AG04449 (cell line): Measurements from ENCODE around the gene UCHL5.

ENCODE experiments used
- CTCF ChIA-PET: fragments of 350-600 bp; formaldehyde crosslinking; extraction: SDS; loops from one replicate; lab custom pipeline; 2021; ENCODE audit warnings: antibody characterized with exemption; lab: Yijun Ruan, JAX
- POLR2A ChIA-PET: fragments of 400-600, 350-600 bp; formaldehyde crosslinking; extraction: SDS; loops from one replicate; lab custom pipeline; 2020; ENCODE audit warnings: antibody characterized with exemption, inconsistent platforms; lab: Yijun Ruan, JAX
- DNase-seq: peaks from one replicate; pipeline ENCODE4 v3.0.0-alpha.2; 2010; ENCODE audit warnings: low read depth, low spot score
- H3K4me3 ChIP-seq: 2 replicates; pipeline ENCODE4 v1.5.1; 2011; ENCODE audit warnings: low read depth, mild to moderate bottlenecking, control low read depth, low read length
- CTCF ChIP-seq: IDR thresholded peaks from one replicate; pipeline ENCODE4 v1.5.1; 2011; ENCODE audit warnings: mild to moderate bottlenecking, moderate library complexity, low read length, control low read depth, inconsistent platforms; ENCODE audit not compliant: insufficient read depth; ENCODE audit errors: missing control alignments

Gene UCHL5

GRCh38 chr1:193059282-193060114 is at the start of gene UCHL5, which contains the start of gene RO60:
TSS of gene UCHL5 (minus strand) at chr1:193059360. CDS start at chr1:193059260, 100 bp downstream.
TSS of gene RO60 (plus strand) at chr1:193059612. CDS start at chr1:193069055, 9,443 bp downstream.
- DNase-seq, result peak; percentile 92
- no peak for TF ChIP-seq CTCF
- H3K4me3 ChIP-seq, result peak within 1 kb of the TSS; percentile 93
- ChIA-PET CTCF (interaction anchor here (1.2 to 1.6 kb wide), 4 partner anchors 11 to 253 kb away, joined by 3 to 5 read pairs (median 4); no protein-coding TSS in a partner anchor), POLR2A (interaction anchor here (1.0 to 1.2 kb wide), 2 partner anchors 45 to 63 kb away, joined by 3 to 10 read pairs; partner anchors contain the start of gene GLRX2)

GRCh38 chr1:193108471-193108870 is 49.3 kb upstream of the UCHL5 start:
- CTCF ChIA-PET, result interaction anchor here (1.0 to 11.6 kb wide), 2 partner anchors 13 to 631 kb away, joined by 3 to 78 read pairs; partner anchors contain the start of gene CDC73
- TF ChIP-seq CTCF, result no peak
- no peak for DNase-seq
- H3K4me3 ChIP-seq, result no peak overlapping the region
- POLR2A ChIA-PET, result no interaction called here

GRCh38 chr1:193105821-193106177 is 46.6 kb upstream of the UCHL5 start:
- ChIA-PET POLR2A (interaction anchor here (0.6 to 2.2 kb wide), 5 partner anchors 10 to 68 kb away, joined by 3 to 24 read pairs (median 10); partner anchors contain the start of genes CDC73, RO60 and UCHL5), CTCF (interaction anchor here (0.8 to 11.6 kb wide), 6 partner anchors 10 to 300 kb away, joined by 3 to 78 read pairs (median 5); partner anchors contain the start of gene CDC73)
- no peak for DNase-seq
- peak overlapping the region; percentile 75 for H3K4me3 ChIP-seq
- no peak for TF ChIP-seq CTCF

GRCh38 chr1:193104907-193105820 is 46.0 kb upstream of the UCHL5 start, which contains the start of gene GLRX2:
TSS of gene GLRX2 (minus strand) at chr1:193105414. CDS start at chr1:193105382, 32 bp downstream.
- POLR2A ChIA-PET, result interaction anchor here (0.6 to 2.2 kb wide), 6 partner anchors 8 to 67 kb away, joined by 3 to 24 read pairs (median 6); partner anchors contain the start of genes CDC73, RO60 and UCHL5
- TF ChIP-seq CTCF, result peak; percentile 0
- peak within 1 kb of the TSS; percentile 75 for H3K4me3 ChIP-seq
- DNase-seq, result no peak
- CTCF ChIA-PET, result interaction anchor here (0.8 to 11.6 kb wide), 7 partner anchors 9 to 299 kb away, joined by 3 to 78 read pairs (median 5); partner anchors contain the start of gene CDC73

GRCh38 chr1:193104502-193104906 is 45.3 kb upstream of the UCHL5 start:
- ChIA-PET CTCF (interaction anchor here (0.8 to 11.6 kb wide), 7 partner anchors 9 to 299 kb away, joined by 3 to 78 read pairs (median 4); partner anchors contain the start of gene CDC73), POLR2A (interaction anchor here (1.8 to 2.2 kb wide), 3 partner anchors 11 to 45 kb away, joined by 10 to 24 read pairs (median 14); partner anchors contain the start of genes CDC73, RO60 and UCHL5)
- DNase-seq, result no peak
- peak overlapping the region; percentile 75 for H3K4me3 ChIP-seq
- TF ChIP-seq CTCF, result no peak
